Endothelial cell of umbilical vein (primary cell): ENCODE results near the gene MID1IP1. TPM values are rescaled to one million over a fixed set of nuclear protein-coding genes. Genes with fewer than 3 reads are reported as not detected.

Experiments used
- BruUV-seq: library from RNA; stranded (reverse); fragments of 400-500 nt; replicated peaks from 2 replicates; lab custom pipeline; 2021; lab: Mats Ljungman, UMichigan
- CTCF ChIA-PET: fragments of 300-600, 350-600 bp; sonication (Branson Sonifier 250); formaldehyde crosslinking; loops from one replicate; lab custom pipeline; 2021; ENCODE audit warnings: antibody characterized with exemption, inconsistent platforms; lab: Charles Lee
- POLR2A ChIA-PET: fragments of 300-600, 350-600 bp; sonication (Branson Sonifier 250); formaldehyde crosslinking; loops from one replicate; lab custom pipeline; 2021; ENCODE audit warnings: antibody characterized with exemption, inconsistent platforms; lab: Charles Lee
- DNase-seq: peaks from one replicate; pipeline ENCODE4 v3.0.0-alpha.2; 2011; ENCODE audit warnings: low read depth, low spot score
- FAIRE-seq: peaks from 2 replicates; lab custom pipeline; 2011; peaks lifted over from hg19 to GRCh38; lab: Jason Lieb, UNC
- H2AFZ ChIP-seq: 2 replicates; pipeline ENCODE4 v1.6.0; 2012; ENCODE audit warnings: low read depth, low read length, control low read depth, inconsistent platforms
- H3K27ac ChIP-seq: 2 replicates; pipeline ENCODE4 v1.5.1; 2011; ENCODE audit warnings: low read depth, mild to moderate bottlenecking, control low read depth, low read length, moderate library complexity; ENCODE audit not compliant: insufficient read depth
- H3K27me3 ChIP-seq, 2 experiments: 2 replicates each; pipeline versions ENCODE4 v1.6.0 to v1.6.1; 2011; ENCODE audit warnings: low read length in 2 of 2, mixed read lengths in 1 of 2; ENCODE audit not compliant: control insufficient read depth in 2 of 2, insufficient read depth in 2 of 2
- H3K36me3 ChIP-seq, 2 experiments: 2 replicates in 1 of 2; 3 replicates in 1 of 2; pipeline ENCODE4 v1.5.1; 2011; ENCODE audit warnings: low read length in 2 of 2, mild to moderate bottlenecking in 1 of 2, moderate library complexity in 1 of 2; ENCODE audit not compliant: control insufficient read depth in 2 of 2, insufficient read depth in 2 of 2; ENCODE audit errors: extremely low read depth in 1 of 2
- H3K4me1 ChIP-seq: 3 replicates; pipeline ENCODE4 v1.5.1; 2011; ENCODE audit warnings: mild to moderate bottlenecking, low read length; ENCODE audit not compliant: control insufficient read depth, insufficient read depth; ENCODE audit errors: extremely low read depth
- H3K4me2 ChIP-seq: 2 replicates; pipeline ENCODE4 v1.6.1; 2011; ENCODE audit warnings: low read length, control low read depth, mixed read lengths; ENCODE audit not compliant: insufficient read depth
- H3K4me3 ChIP-seq, 3 experiments: fragments of 200-600 bp in 1 of 3; sonication (generic), shearing (Covaris generic) in 1 of 3; replicated peaks in 1 of 3; 2 replicates each; pipeline ENCODE4 v1.5.1; 2011 to 2016; ENCODE audit warnings: control low read depth in 3 of 3, low read length in 3 of 3, mild to moderate bottlenecking in 2 of 3, inconsistent platforms in 1 of 3, low read depth in 1 of 3, moderate library complexity in 1 of 3; ENCODE audit not compliant: insufficient read depth in 1 of 3
- H3K79me2 ChIP-seq: 2 replicates; pipeline ENCODE4 v1.6.0; 2012; ENCODE audit warnings: low read length, inconsistent platforms; ENCODE audit not compliant: control insufficient read depth, insufficient read depth
- H3K9ac ChIP-seq: replicated peaks from 2 replicates; pipeline ENCODE3; 2011; ENCODE audit warnings: low read length, control low read depth; ENCODE audit not compliant: insufficient read depth; ENCODE audit errors: extremely low read depth
- H3K9me1 ChIP-seq: replicated peaks from 3 replicates; pipeline ENCODE4 v1.6.0; 2011; ENCODE audit warnings: mild to moderate bottlenecking, low read length; ENCODE audit not compliant: control insufficient read depth, insufficient read depth; ENCODE audit errors: extremely low read depth
- H3K9me3 ChIP-seq: replicated peaks from 2 replicates; pipeline ENCODE4 v1.5.1; 2012; ENCODE audit warnings: low read length, inconsistent platforms; ENCODE audit not compliant: control insufficient read depth, insufficient read depth
- H4K20me1 ChIP-seq: replicated peaks from 2 replicates; pipeline ENCODE3; 2011; ENCODE audit warnings: mild to moderate bottlenecking, low read length; ENCODE audit not compliant: control insufficient read depth, insufficient read depth; ENCODE audit errors: extremely low read depth
- CTCF ChIP-seq, 2 donors: IDR thresholded peaks; 1 replicate in 1 of 2; 2 replicates in 1 of 2; pipeline ENCODE4 v1.5.1; 2011; ENCODE audit warnings: low read length in 2 of 2, mild to moderate bottlenecking in 2 of 2, moderate library complexity in 2 of 2, control low read depth in 1 of 2, inconsistent platforms in 1 of 2, low read depth in 1 of 2; ENCODE audit not compliant: insufficient read depth in 1 of 2; ENCODE audit errors: extremely low read depth in 1 of 2
- EZH2 ChIP-seq: IDR thresholded peaks from 2 replicates; pipeline ENCODE4 v1.6.1; 2012; ENCODE audit warnings: borderline replicate concordance, low read depth, mild to moderate bottlenecking, moderate library complexity, low read length, inconsistent platforms; ENCODE audit not compliant: severe bottlenecking
- FOS ChIP-seq: IDR thresholded peaks from 2 replicates; pipeline ENCODE4 v1.6.1; 2011; ENCODE audit warnings: mild to moderate bottlenecking, low read length, moderate library complexity, borderline replicate concordance; ENCODE audit not compliant: insufficient read depth
- GATA2 ChIP-seq: IDR thresholded peaks from 2 replicates; pipeline ENCODE4 v1.7.0; 2011; ENCODE audit warnings: low read depth, mild to moderate bottlenecking, moderate library complexity, mixed read lengths, low read length; ENCODE audit not compliant: insufficient read length, insufficient read depth
- JUN ChIP-seq: IDR thresholded peaks from 2 replicates; pipeline ENCODE4 v1.6.1; 2011; ENCODE audit warnings: borderline replicate concordance, low read depth; ENCODE audit not compliant: insufficient read length, insufficient read depth
- MAX ChIP-seq: IDR thresholded peaks from 2 replicates; pipeline ENCODE4 v1.6.1; 2011; ENCODE audit not compliant: insufficient read depth, insufficient read length
- MYC ChIP-seq: IDR thresholded peaks from one replicate; pipeline ENCODE4 v1.6.1; 2011; ENCODE audit warnings: mild to moderate bottlenecking, low read depth, low read length
- POLR2A ChIP-seq: IDR thresholded peaks from 2 replicates; pipeline ENCODE4 v1.6.1; 2012; ENCODE audit warnings: low read depth, mild to moderate bottlenecking, control low read depth, low read length
- POLR2AphosphoS5 ChIP-seq: IDR thresholded peaks from 2 replicates; pipeline ENCODE4 v1.6.1; 2012; ENCODE audit warnings: low read depth, mild to moderate bottlenecking, control low read depth, low read length, moderate library complexity; ENCODE audit not compliant: insufficient read depth
- dilution Hi-C: fragments of 300-500 bp; cut with MboI; formaldehyde crosslinking; loops from one replicate; pipeline ENCODE4 v1.15.0; 2019; ENCODE audit warnings: low sequenced_read_pairs; ENCODE audit not compliant: extremely low pct_ligation_motif_present
- intact Hi-C: fragments of 100-400 bp; cut with micrococcal nuclease; formaldehyde crosslinking; loops from one replicate; pipeline ENCODE4 v1.10.0; 2022
- polyA plus RNA-seq, 4 experiments: library from polyadenylated mRNA; depleted of rRNA in 3 of 4; stranded (reverse) in 3 of 4; unstranded in 1 of 4; fragments of >200 nt; gene quantifications; 2 replicates each; pipeline versions ENCODE4 v1.2.1 to v1.2.3, GENCODE V29; 2011 to 2012; ENCODE audit warnings: missing spikeins in 1 of 4
- total RNA-seq: library from RNA; stranded (reverse); gene quantifications from 2 replicates; pipeline ENCODE4 v1.2.3, GENCODE V29; 2021

Gene MID1IP1
- total and polyA plus RNA-seq, 2 donors (not counting 3 experiments of a cell fraction or from before 2014, with no cell fraction given) = 23.2 to 25.1 TPM

GRCh38 chrX:38774249-38774648 is 27.0 kb upstream of the MID1IP1 start:
- Histone ChIP-seq H3K9me3 (no peaks in the 10 kb centered on the region), H3K9ac (no peak overlapping the region), H4K20me1 (no peaks in the 10 kb centered on the region), H3K36me3 (no peaks in the 10 kb centered on the region), H2AFZ (no peak overlapping the region), H3K27ac (no peak overlapping the region), H3K79me2 (no peaks in the 10 kb centered on the region), H3K4me2 (no peak overlapping the region), H3K4me3 (no peak overlapping the region), H3K9me1 (no peaks in the 10 kb centered on the region), H3K27me3 (peaks cover 0 to 2% of the 10 kb centered on the region in 2 experiments), H3K4me1 (no peaks in the 10 kb centered on the region)
- FAIRE-seq (no peak), DNase-seq (no peak)
- POLR2A ChIA-PET = no interaction called here
- dilution Hi-C loops = no loop called here
- BruUV-seq = no TSS peak
- TF ChIP-seq EZH2 = no peak
- no peak for TF ChIP-seq JUN
- no peak for TF ChIP-seq CTCF (IDR thresholded peaks at IDR 0.05; ENCODE audit: extremely low read depth in 1 of 2, insufficient read depth in 1 of 2, low read depth in 1 of 2, low read length in 2 of 2)
- no peak for TF ChIP-seq FOS
- no peak for TF ChIP-seq MAX
- TF ChIP-seq POLR2AphosphoS5 = no peak
- TF ChIP-seq MYC = no peak
- no peak for TF ChIP-seq GATA2
- TF ChIP-seq POLR2A = no peak
- CTCF ChIA-PET = no interaction called here
- intact Hi-C loops = no loop called here
